GM12892 (cell line): ENCODE results near the gene SELENOO.

Source experiments
- POLR2A ChIP-seq: IDR thresholded peaks from 2 replicates; pipeline ENCODE4 v1.6.1; 2011; ENCODE audit warnings: low read depth, low read length, control low read depth
- POLR2AphosphoS5 ChIP-seq: IDR thresholded peaks from 2 replicates; pipeline ENCODE4 v1.6.1; 2011; ENCODE audit warnings: low read depth, low read length, control low read depth
- TAF1 ChIP-seq: IDR thresholded peaks from 2 replicates; pipeline ENCODE4 v1.6.1; 2011; ENCODE audit warnings: low read depth, mild to moderate bottlenecking, control low read depth, low read length, borderline replicate concordance

DNA sequence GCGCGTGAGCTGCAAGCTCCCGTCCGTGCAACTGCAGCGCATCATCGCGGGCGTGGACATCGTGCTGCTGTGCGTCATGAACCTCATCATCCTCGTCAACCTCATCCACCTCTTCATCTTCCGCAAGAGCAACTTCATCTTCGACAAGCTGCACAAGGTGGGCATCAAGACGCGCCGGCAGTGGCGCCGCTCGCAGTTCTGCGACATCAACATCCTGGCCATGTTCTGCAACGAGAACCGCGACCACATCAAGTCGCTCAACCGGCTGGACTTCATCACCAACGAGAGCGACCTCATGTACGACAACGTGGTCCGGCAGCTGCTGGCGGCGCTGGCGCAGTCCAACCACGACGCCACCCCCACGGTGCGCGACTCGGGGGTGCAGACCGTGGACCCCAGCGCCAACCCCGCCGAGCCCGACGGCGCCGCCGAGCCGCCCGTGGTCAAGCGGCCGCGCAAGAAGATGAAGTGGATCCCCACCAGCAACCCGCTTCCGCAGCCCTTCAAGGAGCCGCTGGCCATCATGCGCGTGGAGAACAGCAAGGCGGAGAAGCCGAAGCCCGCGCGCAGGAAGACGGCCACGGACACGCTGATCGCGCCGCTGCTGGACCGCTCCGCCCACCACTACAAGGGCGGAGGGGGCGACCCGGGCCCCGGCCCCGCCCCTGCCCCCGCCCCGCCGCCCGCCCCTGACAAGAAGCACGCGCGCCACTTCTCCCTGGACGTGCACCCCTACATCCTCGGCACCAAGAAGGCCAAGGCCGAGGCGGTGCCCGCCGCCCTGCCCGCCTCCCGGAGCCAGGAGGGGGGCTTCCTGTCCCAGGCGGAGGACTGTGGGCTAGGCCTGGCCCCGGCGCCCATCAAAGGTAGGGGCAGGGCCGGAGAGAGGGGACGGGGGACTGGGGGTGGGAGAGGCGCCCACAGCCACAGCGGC lies 23.0 kb upstream of the SELENOO start:
- TF ChIP-seq POLR2A (no peak), TAF1 (no peak), POLR2AphosphoS5 (no peak)
